ENCODE data around the gene C13orf42.

GRCh38 chr13:51044023-51044665 lies 66.9 kb downstream of the C13orf42 start:
- TF ChIP-seq CTCF (IDR thresholded peaks at IDR 0.05) (no peak), JUN (CRISPR knock-in tag; IDR thresholded peaks at IDR 0.05) (no peak), NFE2L1 (CRISPR knock-in tag; IDR thresholded peaks at IDR 0.05) (no peak), ZNF423 (CRISPR knock-in tag; IDR thresholded peaks at IDR 0.05) (no peak), CREB1 (CRISPR knock-in tag; IDR thresholded peaks at IDR 0.05) (no peak), NFYB (CRISPR knock-in tag; conservative IDR thresholded peaks at IDR 0.05; ENCODE audit: low read depth) (no peak), ZBTB21 (CRISPR knock-in tag; IDR thresholded peaks at IDR 0.05; ENCODE audit: borderline replicate concordance) (no peak), ZNF396 (CRISPR knock-in tag; IDR thresholded peaks at IDR 0.05; ENCODE audit: borderline replicate concordance) (no peak), ZNF232 (CRISPR knock-in tag; IDR thresholded peaks at IDR 0.05) (no peak), TCF7 (CRISPR knock-in tag; IDR thresholded peaks at IDR 0.05; ENCODE audit: low read depth) (no peak), SMAD4 (CRISPR knock-in tag; IDR thresholded peaks at IDR 0.05) (no peak), ESRRA (CRISPR knock-in tag; IDR thresholded peaks at IDR 0.05; ENCODE audit: borderline replicate concordance) (no peak)
- TF ChIP-seq, protein P1, sequence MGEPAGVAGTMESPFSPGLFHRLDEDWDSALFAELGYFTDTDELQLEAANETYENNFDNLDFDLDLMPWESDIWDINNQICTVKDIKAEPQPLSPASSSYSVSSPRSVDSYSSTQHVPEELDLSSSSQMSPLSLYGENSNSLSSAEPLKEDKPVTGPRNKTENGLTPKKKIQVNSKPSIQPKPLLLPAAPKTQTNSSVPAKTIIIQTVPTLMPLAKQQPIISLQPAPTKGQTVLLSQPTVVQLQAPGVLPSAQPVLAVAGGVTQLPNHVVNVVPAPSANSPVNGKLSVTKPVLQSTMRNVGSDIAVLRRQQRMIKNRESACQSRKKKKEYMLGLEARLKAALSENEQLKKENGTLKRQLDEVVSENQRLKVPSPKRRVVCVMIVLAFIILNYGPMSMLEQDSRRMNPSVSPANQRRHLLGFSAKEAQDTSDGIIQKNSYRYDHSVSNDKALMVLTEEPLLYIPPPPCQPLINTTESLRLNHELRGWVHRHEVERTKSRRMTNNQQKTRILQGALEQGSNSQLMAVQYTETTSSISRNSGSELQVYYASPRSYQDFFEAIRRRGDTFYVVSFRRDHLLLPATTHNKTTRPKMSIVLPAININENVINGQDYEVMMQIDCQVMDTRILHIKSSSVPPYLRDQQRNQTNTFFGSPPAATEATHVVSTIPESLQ (CRISPR knock-in tag; IDR thresholded peaks at IDR 0.05): no peak
- TF ChIP-seq, protein P2, sequence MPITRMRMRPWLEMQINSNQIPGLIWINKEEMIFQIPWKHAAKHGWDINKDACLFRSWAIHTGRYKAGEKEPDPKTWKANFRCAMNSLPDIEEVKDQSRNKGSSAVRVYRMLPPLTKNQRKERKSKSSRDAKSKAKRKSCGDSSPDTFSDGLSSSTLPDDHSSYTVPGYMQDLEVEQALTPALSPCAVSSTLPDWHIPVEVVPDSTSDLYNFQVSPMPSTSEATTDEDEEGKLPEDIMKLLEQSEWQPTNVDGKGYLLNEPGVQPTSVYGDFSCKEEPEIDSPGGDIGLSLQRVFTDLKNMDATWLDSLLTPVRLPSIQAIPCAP (CRISPR knock-in tag; IDR thresholded peaks at IDR 0.05): no peak

All from WTC11 (cell line).